ENCODE data around the gene SUPT6H. TPM values are rescaled to one million over a fixed set of nuclear protein-coding genes. Genes with fewer than 3 reads are reported as not detected.
"Not testable (repeated sequence)": the region's sequence is repeated elsewhere in the genome, so short reads cannot be mapped to it uniquely, and the experiment has no call there.

The SUPT6H gene
- total and polyA plus RNA-seq, 4 donors = 22.5 to 81.2 (median 57.1) TPM

DNA sequence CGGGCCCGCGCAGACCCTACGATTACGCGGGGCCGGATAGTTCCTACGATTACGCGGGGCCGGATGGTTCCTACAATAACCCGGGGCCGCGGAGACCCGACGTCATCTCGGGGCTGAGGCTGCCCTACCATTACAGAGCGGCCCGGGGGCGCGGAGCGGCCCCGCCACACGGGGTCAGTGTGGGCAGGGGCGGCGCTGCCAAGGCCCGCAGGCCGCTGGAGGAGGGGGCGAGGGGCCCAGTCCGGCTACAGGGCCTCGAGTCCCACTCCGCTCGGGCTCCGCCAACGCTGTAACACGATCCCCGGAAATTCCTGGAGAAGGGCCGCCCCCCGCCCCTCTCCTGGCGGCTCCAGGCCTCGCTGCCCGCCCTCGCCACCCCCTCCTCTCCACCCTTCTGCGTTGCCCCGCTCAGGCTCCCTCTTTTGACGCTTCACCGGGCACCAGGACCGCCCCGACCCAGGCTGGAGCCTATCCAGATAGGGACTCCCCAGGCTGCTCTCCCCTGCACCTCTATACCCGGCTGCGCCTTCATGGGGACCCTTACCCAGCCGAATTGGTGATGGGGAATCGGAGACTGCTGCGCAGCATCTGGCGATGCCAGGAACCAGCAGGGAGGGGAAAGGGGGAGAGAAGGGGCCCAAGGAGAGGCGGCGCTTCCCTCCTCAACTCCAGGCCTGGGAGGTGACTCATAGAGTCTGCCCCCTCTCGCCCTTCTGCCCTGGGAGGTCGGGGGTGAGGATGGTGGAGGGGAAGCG is 55.8 kb downstream of the SUPT6H start, which contains the start of gene RAB34:
Gene RAB34 (minus strand): TSS at position 291 of the 755 bp plus-strand sequence. CDS start 602 bp downstream, outside the sequence.
- intact Hi-C loops (cut with DNase I) = no loop called here
- ATAC-seq (ENCODE audit: low FRiP score) = peak; percentile 71
- H3K27ac ChIP-seq (ENCODE audit: low read depth in 1 of 2, low read length in 2 of 2) = peak within 1 kb of the TSS; percentile 77 to 87
- H3K4me1 ChIP-seq (ENCODE audit: control insufficient read depth in 1 of 2, insufficient read depth in 2 of 2, low read length in 2 of 2) = peaks cover 0 to 6% of the 10 kb centered on the region in 2 donors
- WGBS, 2 donors = 1% methylated on average over 51 to 60 of the region's 60 CpGs
- no peaks in the 10 kb centered on the region for H3K27me3 ChIP-seq (ENCODE audit: control insufficient read depth in 1 of 2, insufficient read depth in 2 of 2, low read length in 1 of 2)
- peak within 1 kb of the TSS; percentile 79 to 81 for H3K4me3 ChIP-seq (ENCODE audit: low read length in 2 of 2)
- no peaks in the 10 kb centered on the region for H3K9me3 ChIP-seq (ENCODE audit: control insufficient read depth, low read length)
- peak; percentile 89 to 94 for DNase-seq
- H3K36me3 ChIP-seq (ENCODE audit: control insufficient read depth in 1 of 2, insufficient read depth in 2 of 2, low read length in 1 of 2) = peaks cover 0 to 4% of the 10 kb centered on the region in 2 donors

DNA sequence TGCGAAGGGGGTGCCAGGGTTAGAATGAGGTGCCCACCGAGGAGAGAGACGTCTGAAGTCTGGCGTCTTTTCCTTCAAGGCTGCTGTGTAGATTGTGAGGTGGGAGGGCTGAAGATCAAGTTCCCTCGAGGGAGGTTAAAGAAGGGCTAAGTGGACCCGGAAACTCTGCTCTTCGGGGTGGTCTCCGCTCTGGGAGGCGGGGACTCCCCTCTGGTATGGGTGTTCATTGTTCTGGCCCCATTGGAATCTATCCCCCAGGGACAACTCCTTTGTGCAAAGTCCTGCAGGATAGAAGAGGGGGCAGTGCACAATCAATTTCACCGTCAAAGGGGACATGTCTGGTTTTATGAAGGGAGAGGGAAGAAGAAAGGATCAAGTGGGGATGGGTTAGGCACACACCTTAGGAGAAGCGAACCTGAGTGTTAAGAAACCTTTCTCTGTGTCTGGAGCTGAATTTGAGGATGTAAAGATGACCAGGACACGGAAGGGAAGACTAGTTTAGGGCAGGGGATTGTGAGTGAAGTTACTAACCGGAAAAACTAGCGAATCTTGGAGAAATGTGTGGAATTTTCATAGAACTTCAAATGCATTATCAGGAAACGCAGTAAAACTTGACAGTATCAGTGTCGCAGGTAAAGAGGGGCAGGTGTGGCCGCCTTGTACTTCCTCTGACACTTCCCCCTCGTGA is 56.5 kb downstream of the SUPT6H start:
- Histone ChIP-seq H3K27me3 (ENCODE audit: control insufficient read depth in 1 of 2, insufficient read depth in 2 of 2, low read length in 1 of 2) (no peaks in the 10 kb centered on the region), H3K36me3 (ENCODE audit: control insufficient read depth in 1 of 2, insufficient read depth in 2 of 2, low read length in 1 of 2) (peaks cover 0 to 7% of the 10 kb centered on the region in 2 donors), H3K4me1 (ENCODE audit: control insufficient read depth in 1 of 2, insufficient read depth in 2 of 2, low read length in 2 of 2) (peaks cover 0 to 6% of the 10 kb centered on the region in 2 donors), H3K27ac (ENCODE audit: low read depth in 1 of 2, low read length in 2 of 2) (peak overlapping the region; percentile 77 to 87), H3K9me3 (ENCODE audit: control insufficient read depth, low read length) (no peaks in the 10 kb centered on the region), H3K4me3 (ENCODE audit: low read length in 2 of 2) (peak overlapping the region; percentile 11 to 81)
- intact Hi-C loops (cut with DNase I) = no loop called here
- ATAC-seq (ENCODE audit: low FRiP score) = no peak
- no peak for DNase-seq
- 13 to 16% methylated on average over 18 of the region's 18 CpGs for WGBS, 2 donors

DNA sequence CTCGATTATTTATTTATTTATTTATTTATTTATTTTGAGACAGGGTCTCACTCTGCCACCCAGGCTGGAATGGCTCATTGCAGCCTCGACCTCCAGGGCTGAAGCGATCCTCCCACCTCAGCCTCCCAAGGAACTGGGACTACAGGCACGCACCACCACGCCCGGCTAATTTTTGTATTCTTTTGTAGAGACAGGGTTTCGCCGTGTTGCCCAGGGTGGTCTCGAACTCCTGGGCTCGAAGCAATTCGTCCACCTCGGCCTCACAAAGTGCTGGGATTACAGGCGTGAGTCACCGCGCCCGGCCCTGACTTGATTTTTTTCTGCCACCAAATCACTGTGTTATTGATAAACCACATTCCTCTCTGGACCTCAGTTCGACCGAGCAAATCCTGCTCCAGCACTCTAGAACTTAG is 57.0 kb downstream of the SUPT6H start:
- no peak for ATAC-seq (ENCODE audit: low FRiP score)
- H3K27ac ChIP-seq (ENCODE audit: low read depth in 1 of 2, low read length in 2 of 2) = peak overlapping the region; percentile 61 to 64
- peak overlapping the region in 1 of 2 donors; percentile 18 for H3K4me3 ChIP-seq (ENCODE audit: low read length in 2 of 2)
- DNase-seq = no peak
- H3K4me1 ChIP-seq (ENCODE audit: control insufficient read depth in 1 of 2, insufficient read depth in 2 of 2, low read length in 2 of 2) = peaks cover 0 to 6% of the 10 kb centered on the region in 2 donors
- WGBS, 2 donors = 18 to 20% methylated on average over 18 of the region's 18 CpGs
- no peaks in the 10 kb centered on the region for H3K27me3 ChIP-seq (ENCODE audit: control insufficient read depth in 1 of 2, insufficient read depth in 2 of 2, low read length in 1 of 2)
- H3K36me3 ChIP-seq (ENCODE audit: control insufficient read depth in 1 of 2, insufficient read depth in 2 of 2, low read length in 1 of 2) = peaks cover 0 to 7% of the 10 kb centered on the region in 2 donors
- intact Hi-C loops (cut with DNase I) = no loop called here
- H3K9me3 ChIP-seq (ENCODE audit: control insufficient read depth, low read length) = no peaks in the 10 kb centered on the region

DNA sequence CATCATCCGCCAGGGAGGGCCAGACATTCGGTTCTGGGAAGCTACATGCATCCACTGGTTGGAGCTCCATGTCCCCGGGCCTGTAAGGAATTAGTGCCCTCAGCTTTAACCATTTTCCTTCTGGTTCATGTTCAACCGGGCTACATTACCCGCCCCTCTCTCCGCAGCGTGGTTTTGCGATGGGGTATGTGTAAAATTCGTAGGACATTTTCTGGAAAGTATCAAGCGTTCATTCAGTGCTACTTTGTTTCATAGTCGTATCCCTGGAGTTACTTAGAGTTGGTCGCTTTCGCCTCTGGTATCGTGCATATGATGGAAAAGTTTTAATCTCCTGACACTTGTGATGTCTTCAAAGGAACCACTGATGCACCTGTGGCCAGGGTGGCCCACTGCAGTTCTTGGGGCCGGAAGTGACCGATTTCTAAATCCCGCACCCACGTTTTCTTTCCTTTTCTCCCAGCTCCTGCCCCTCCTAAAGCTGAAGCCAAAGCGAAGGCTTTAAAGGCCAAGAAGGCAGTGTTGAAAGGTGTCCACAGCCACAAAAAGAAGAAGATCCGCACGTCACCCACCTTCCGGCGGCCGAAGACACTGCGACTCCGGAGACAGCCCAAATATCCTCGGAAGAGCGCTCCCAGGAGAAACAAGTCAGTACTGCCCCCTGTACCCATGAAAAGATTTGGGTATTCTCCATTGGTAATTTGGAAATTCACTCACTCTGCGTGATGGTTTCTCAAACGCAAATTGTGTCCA is 58.4 kb downstream of the SUPT6H start:
- H3K36me3 ChIP-seq (ENCODE audit: control insufficient read depth in 1 of 2, insufficient read depth in 2 of 2, low read length in 1 of 2) = peaks cover 0 to 6% of the 10 kb centered on the region in 2 donors
- intact Hi-C loops (cut with DNase I) = no loop called here
- H3K4me1 ChIP-seq (ENCODE audit: control insufficient read depth in 1 of 2, insufficient read depth in 2 of 2, low read length in 2 of 2) = peaks cover 0 to 6% of the 10 kb centered on the region in 2 donors
- WGBS, 2 donors = 2 to 3% methylated on average over 28 to 30 of the region's 30 CpGs
- no peak overlapping the region for H3K27ac ChIP-seq (ENCODE audit: low read depth in 1 of 2, low read length in 2 of 2)
- H3K4me3 ChIP-seq (ENCODE audit: low read length in 2 of 2) = peak overlapping the region; percentile 52 to 58
- H3K9me3 ChIP-seq (ENCODE audit: control insufficient read depth, low read length) = no peaks in the 10 kb centered on the region
- ATAC-seq (ENCODE audit: low FRiP score) (no peak), DNase-seq (no peak)
- H3K27me3 ChIP-seq (ENCODE audit: control insufficient read depth in 1 of 2, insufficient read depth in 2 of 2, low read length in 1 of 2) = no peaks in the 10 kb centered on the region

DNA sequence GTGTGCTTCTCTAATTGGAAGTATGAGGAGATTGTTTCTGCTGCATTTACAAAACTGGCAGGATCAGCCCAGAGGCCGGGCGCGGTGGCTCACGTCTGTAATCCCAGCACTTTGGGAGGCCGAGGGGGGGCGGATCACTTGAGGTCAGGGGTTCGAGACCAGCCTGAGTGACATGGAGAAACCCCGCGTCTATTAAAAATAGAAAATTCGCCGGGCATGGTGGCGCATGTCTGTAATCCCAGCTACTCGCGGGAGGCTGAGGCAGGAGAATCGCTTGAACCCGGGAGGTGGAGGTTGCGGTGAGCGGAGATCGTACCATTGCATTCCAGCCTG is 59.0 kb downstream of the SUPT6H start:
- WGBS, 2 donors = 29 to 34% methylated on average over 19 of the region's 19 CpGs
- ATAC-seq (ENCODE audit: low FRiP score); H3K27ac ChIP-seq (ENCODE audit: low read depth in 1 of 2, low read length in 2 of 2); DNase-seq; H3K36me3 ChIP-seq (ENCODE audit: control insufficient read depth in 1 of 2, insufficient read depth in 2 of 2, low read length in 1 of 2); intact Hi-C loops (cut with DNase I); H3K4me3 ChIP-seq (ENCODE audit: low read length in 2 of 2); H3K9me3 ChIP-seq (ENCODE audit: control insufficient read depth, low read length); H3K27me3 ChIP-seq (ENCODE audit: control insufficient read depth in 1 of 2, insufficient read depth in 2 of 2, low read length in 1 of 2); H3K4me1 ChIP-seq (ENCODE audit: control insufficient read depth in 1 of 2, insufficient read depth in 2 of 2, low read length in 2 of 2): not testable (repeated sequence)

DNA sequence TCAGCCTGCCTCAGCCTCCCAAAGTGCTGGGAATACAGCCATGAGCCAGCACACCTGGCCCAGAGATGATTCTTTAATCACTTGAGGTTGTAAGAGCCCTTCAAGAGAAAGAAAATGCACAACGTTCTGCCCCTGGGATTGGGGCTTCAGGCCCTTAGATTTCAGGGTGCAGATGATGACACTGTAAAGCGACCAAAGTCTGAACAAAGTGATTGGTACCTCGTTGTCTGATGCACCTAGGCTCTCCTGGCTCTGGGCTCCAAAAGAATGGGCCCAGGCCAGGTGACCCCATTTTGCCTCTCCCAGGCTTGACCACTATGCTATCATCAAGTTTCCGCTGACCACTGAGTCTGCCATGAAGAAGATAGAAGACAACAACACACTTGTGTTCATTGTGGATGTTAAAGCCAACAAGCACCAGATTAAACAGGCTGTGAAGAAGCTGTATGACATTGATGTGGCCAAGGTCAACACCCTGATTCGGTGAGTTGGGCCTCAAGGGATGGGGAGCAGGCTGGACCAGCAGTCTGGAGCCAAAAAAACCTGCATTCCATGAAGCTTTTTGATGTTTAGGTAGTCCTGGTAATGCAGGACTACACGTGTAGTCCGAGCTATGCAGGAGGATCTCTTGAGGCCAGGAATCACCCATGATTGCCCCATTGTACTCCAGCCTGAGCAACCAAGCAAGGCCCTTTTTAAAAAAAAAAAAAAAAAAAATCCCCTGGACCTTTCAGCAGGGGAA is 60.6 kb downstream of the SUPT6H start:
- ATAC-seq (ENCODE audit: low FRiP score) (no peak), DNase-seq (no peak)
- H3K27ac ChIP-seq (ENCODE audit: low read depth in 1 of 2, low read length in 2 of 2) = no peak overlapping the region
- H3K36me3 ChIP-seq (ENCODE audit: control insufficient read depth in 1 of 2, insufficient read depth in 2 of 2, low read length in 1 of 2) = peaks cover 0 to 6% of the 10 kb centered on the region in 2 donors
- no peaks in the 10 kb centered on the region for H3K27me3 ChIP-seq (ENCODE audit: control insufficient read depth in 1 of 2, insufficient read depth in 2 of 2, low read length in 1 of 2)
- H3K9me3 ChIP-seq (ENCODE audit: control insufficient read depth, low read length) = no peaks in the 10 kb centered on the region
- intact Hi-C loops (cut with DNase I) = no loop called here
- 59 to 62% methylated on average over 7 of the region's 7 CpGs for WGBS, 2 donors
- H3K4me1 ChIP-seq (ENCODE audit: control insufficient read depth in 1 of 2, insufficient read depth in 2 of 2, low read length in 2 of 2) = peaks cover 0 to 6% of the 10 kb centered on the region in 2 donors
- H3K4me3 ChIP-seq (ENCODE audit: low read length in 2 of 2) = no peak overlapping the region

DNA sequence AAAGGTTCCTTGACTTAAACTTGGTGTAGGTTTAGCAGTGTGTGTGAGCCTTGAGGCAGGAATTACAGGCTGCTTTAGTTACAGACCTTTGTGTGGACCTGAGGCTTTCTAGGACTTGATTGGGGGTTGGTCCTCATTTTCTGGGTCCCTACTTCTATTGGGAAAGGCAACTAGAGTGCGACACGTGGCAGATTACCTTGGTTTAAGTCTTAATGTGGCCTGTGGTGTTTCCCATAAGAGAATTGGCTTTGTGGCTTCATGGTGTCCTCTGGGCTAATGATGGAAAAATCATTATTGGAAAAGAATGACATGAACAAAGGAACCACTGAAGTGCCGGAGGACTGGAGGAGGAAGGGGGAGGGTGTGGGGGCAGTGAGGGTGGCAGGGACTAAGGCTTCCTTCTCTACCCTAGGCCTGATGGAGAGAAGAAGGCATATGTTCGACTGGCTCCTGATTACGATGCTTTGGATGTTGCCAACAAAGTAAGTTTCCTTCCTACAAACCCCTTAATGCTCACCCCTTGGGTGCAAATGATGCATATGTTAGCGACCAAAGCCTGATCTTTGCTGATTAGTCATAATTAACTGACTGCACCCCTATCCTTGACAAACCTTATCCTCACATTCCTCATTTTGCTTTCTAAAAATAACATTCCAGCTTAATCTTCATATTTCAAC is 61.3 kb downstream of the SUPT6H start:
- DNase-seq (no peak), ATAC-seq (ENCODE audit: low FRiP score) (no peak)
- intact Hi-C loops (cut with DNase I) = no loop called here
- no peak overlapping the region for H3K4me3 ChIP-seq (ENCODE audit: low read length in 2 of 2)
- no peaks in the 10 kb centered on the region for H3K27me3 ChIP-seq (ENCODE audit: control insufficient read depth in 1 of 2, insufficient read depth in 2 of 2, low read length in 1 of 2)
- no peak overlapping the region for H3K27ac ChIP-seq (ENCODE audit: low read depth in 1 of 2, low read length in 2 of 2)
- H3K36me3 ChIP-seq (ENCODE audit: control insufficient read depth in 1 of 2, insufficient read depth in 2 of 2, low read length in 1 of 2) = peaks cover 0 to 6% of the 10 kb centered on the region in 2 donors
- H3K4me1 ChIP-seq (ENCODE audit: control insufficient read depth in 1 of 2, insufficient read depth in 2 of 2, low read length in 2 of 2) = peaks cover 0 to 6% of the 10 kb centered on the region in 2 donors
- no peaks in the 10 kb centered on the region for H3K9me3 ChIP-seq (ENCODE audit: control insufficient read depth, low read length)
- WGBS, 2 donors = 74 to 76% methylated on average over 6 of the region's 6 CpGs
